Thoracic aorta (tissue), 2 donors: ENCODE measurements around the gene SMIM24. TPM values are rescaled to one million over a fixed set of nuclear protein-coding genes. Genes with fewer than 3 reads are reported as not detected.

ENCODE experiments used
- ATAC-seq: fragments of 150-250 bp; one replicate; pipeline ENCODE4 v1.8.0; 2017; ENCODE audit warnings: low read depth; ENCODE audit not compliant: insufficient number of reproducible peaks, low FRiP score
- DNase-seq: peaks from one replicate; pipeline ENCODE4 v3.0.0-alpha.2; 2020; ENCODE audit warnings: low spot score
- H3K27ac ChIP-seq, 2 donors: fragments of 200-600 bp; sonication (generic); 1 replicate in 1 of 2; 2 replicates in 1 of 2; pipeline ENCODE4 v1.5.1; 2016; ENCODE audit warnings: mild to moderate bottlenecking in 2 of 2, moderate library complexity in 2 of 2
- H3K27me3 ChIP-seq: fragments of 200-600 bp; sonication (generic); replicated peaks from 2 replicates; pipeline ENCODE4 v1.6.0; 2016; ENCODE audit warnings: mild to moderate bottlenecking; ENCODE audit not compliant: insufficient read depth
- H3K36me3 ChIP-seq: fragments of 200-600 bp; sonication (generic); one replicate; pipeline ENCODE4 v1.5.1; 2016
- H3K4me1 ChIP-seq, 2 donors: fragments of 200-600 bp; sonication (generic); 1 replicate in 1 of 2; 2 replicates in 1 of 2; pipeline versions ENCODE4 v1.5.1 to v1.6.0; 2016; ENCODE audit warnings: low read depth in 2 of 2, mild to moderate bottlenecking in 1 of 2; ENCODE audit not compliant: control insufficient read depth in 1 of 2
- H3K4me3 ChIP-seq: fragments of 200-600 bp; sonication (generic); 2 replicates; pipeline ENCODE4 v1.5.1; 2016; ENCODE audit warnings: mild to moderate bottlenecking
- H3K9me3 ChIP-seq: fragments of 200-600 bp; sonication (generic); 2 replicates; pipeline ENCODE4 v1.5.1; 2016
- CTCF ChIP-seq: fragments of 200-600 bp; sonication (generic); IDR thresholded peaks from one replicate; pipeline ENCODE4 v1.5.1; 2019; ENCODE audit warnings: antibody characterized with exemption
- total RNA-seq, 2 donors: library from RNA; depleted of rRNA; stranded (reverse); fragments of >200 nt; gene quantifications; one replicate each; pipeline versions ENCODE4 v1.1.0 to v1.2.3, GENCODE V29; 2016

Gene SMIM24
- total RNA-seq, 2 donors from 2014 or later = not detected

- no peaks in the 10 kb centered on the region for H3K27me3 ChIP-seq
- no peak for ATAC-seq
- no peak for TF ChIP-seq CTCF
- H3K4me3 ChIP-seq = no peak overlapping the region
- H3K36me3 ChIP-seq = peaks cover 9% of the 10 kb centered on the region
- H3K27ac ChIP-seq = no peak overlapping the region
- DNase-seq = no peak
- H3K4me1 ChIP-seq = peaks cover 0 to 23% of the 10 kb centered on the region in 2 donors
- H3K9me3 ChIP-seq = no peaks in the 10 kb centered on the region
These were observed 34.6 kb upstream of the SMIM24 start for GRCh38 chr19:3514930-3515329.

GRCh38 chr19:3513229-3514140 lies 33.2 kb upstream of the SMIM24 start:
- Histone ChIP-seq H3K36me3 (peaks cover 11% of the 10 kb centered on the region), H3K4me1 (peaks cover 0 to 23% of the 10 kb centered on the region in 2 donors), H3K4me3 (no peak overlapping the region), H3K27me3 (no peaks in the 10 kb centered on the region), H3K27ac (no peak overlapping the region), H3K9me3 (no peaks in the 10 kb centered on the region)
- ATAC-seq = no peak
- no peak for DNase-seq
- TF ChIP-seq CTCF = no peak

GRCh38 chr19:3512562-3513228 lies 32.4 kb upstream of the SMIM24 start:
- peaks cover 0 to 24% of the 10 kb centered on the region in 2 donors for H3K4me1 ChIP-seq
- no peak for ATAC-seq
- H3K36me3 ChIP-seq = peaks cover 11% of the 10 kb centered on the region
- no peak overlapping the region for H3K27ac ChIP-seq
- no peak overlapping the region for H3K4me3 ChIP-seq
- no peak for TF ChIP-seq CTCF
- H3K27me3 ChIP-seq = no peaks in the 10 kb centered on the region
- no peaks in the 10 kb centered on the region for H3K9me3 ChIP-seq
- no peak for DNase-seq

- H3K4me3 ChIP-seq = no peak overlapping the region
- peaks cover 0 to 26% of the 10 kb centered on the region in 2 donors for H3K4me1 ChIP-seq
- no peak for ATAC-seq
These were observed 31.4 kb upstream of the SMIM24 start for GRCh38 chr19:3511506-3512251.

More at GRCh38 chr19:3511506-3512251, 31.4 kb upstream of the SMIM24 start:
- H3K27me3 ChIP-seq = no peaks in the 10 kb centered on the region
- H3K9me3 ChIP-seq = no peaks in the 10 kb centered on the region
- TF ChIP-seq CTCF = no peak
- H3K27ac ChIP-seq = no peak overlapping the region
- peaks cover 11% of the 10 kb centered on the region for H3K36me3 ChIP-seq
- no peak for DNase-seq
